PC-3 (cell line): Measurements from ENCODE around the gene DDX47. TPM values are rescaled to one million over a fixed set of nuclear protein-coding genes. Genes with fewer than 3 reads are reported as not detected.
"Not testable (repeated sequence)": the region's sequence is repeated elsewhere in the genome, so short reads cannot be mapped to it uniquely, and the experiment has no call there.

Experiments
- ATAC-seq: fragments of 200-7000 bp; cut with Tn5 transposase; 2 replicates; pipeline ENCODE4 v1.9.1; 2020; ENCODE audit warnings: mild to moderate bottlenecking, moderate library complexity
- BruUV-seq: library from RNA; stranded (reverse); fragments of 400-500 nt; replicated peaks from 2 replicates; lab custom pipeline; 2021; lab: Mats Ljungman, UMichigan
- CTCF ChIA-PET: fragments of 300-600 bp; sonication (Branson Sonifier 250); formaldehyde crosslinking; loops from one replicate; lab custom pipeline; 2022; ENCODE audit warnings: antibody characterized with exemption; lab: Charles Lee
- POLR2A ChIA-PET: fragments of 300-600 bp; sonication (Branson Sonifier 250); formaldehyde crosslinking; loops from one replicate; lab custom pipeline; 2022; ENCODE audit warnings: antibody characterized with exemption; ENCODE audit not compliant: unreplicated experiment; lab: Charles Lee
- DNase-seq: peaks from one replicate; pipeline ENCODE4 v3.0.0-alpha.2; 2015
- H2AFZ ChIP-seq: fragments of 300-600 bp; sonication (generic); 2 replicates; pipeline ENCODE4 v1.6.0; 2016; ENCODE audit warnings: antibody characterized with exemption, low read length
- H3F3A ChIP-seq: fragments of 300-600 bp; sonication (generic); one replicate; pipeline ENCODE4 v1.6.0; 2017; ENCODE audit warnings: antibody characterized with exemption, low read length, control low read depth, mild to moderate bottlenecking; ENCODE audit not compliant: unreplicated experiment
- H3K27ac ChIP-seq: fragments of 300-600 bp; sonication (generic); 2 replicates; pipeline ENCODE4 v1.5.1; 2016; ENCODE audit warnings: mild to moderate bottlenecking, low read length
- H3K27me3 ChIP-seq: fragments of 300-600 bp; sonication (generic); 2 replicates; pipeline ENCODE4 v1.6.1; 2016; ENCODE audit warnings: low read length, mixed read lengths
- H3K36me3 ChIP-seq: fragments of 300-600 bp; sonication (generic); 2 replicates; pipeline ENCODE4 v1.6.1; 2016; ENCODE audit warnings: low read depth, mixed run types, low read length, mixed read lengths
- H3K4me1 ChIP-seq: fragments of 300-600 bp; sonication (generic); 2 replicates; pipeline ENCODE4 v1.5.1; 2016; ENCODE audit warnings: low read length; ENCODE audit not compliant: insufficient read depth
- H3K4me2 ChIP-seq: fragments of 300-600 bp; sonication (generic); 2 replicates; pipeline ENCODE4 v1.6.0; 2016; ENCODE audit warnings: low read length
- H3K4me3 ChIP-seq: fragments of 300-600 bp; sonication (generic); 2 replicates; pipeline ENCODE4 v1.5.1; 2016; ENCODE audit warnings: mild to moderate bottlenecking, low read length, mixed read lengths
- H3K79me2 ChIP-seq: fragments of 300-600 bp; sonication (generic); 2 replicates; pipeline ENCODE4 v1.6.1; 2017; ENCODE audit warnings: low read length, mixed read lengths
- H3K9ac ChIP-seq: fragments of 300-600 bp; sonication (generic); 2 replicates; pipeline ENCODE4 v1.6.0; 2016; ENCODE audit warnings: mild to moderate bottlenecking, low read length
- H3K9me2 ChIP-seq: fragments of 300-600 bp; sonication (generic); replicated peaks from 2 replicates; pipeline ENCODE4 v1.6.1; 2016; ENCODE audit warnings: mixed run types, low read length, mixed read lengths
- H3K9me3 ChIP-seq: fragments of 300-600 bp; sonication (generic); 2 replicates; pipeline ENCODE4 v1.6.1; 2016; ENCODE audit warnings: low read length, mixed read lengths
- H4K20me1 ChIP-seq: fragments of 300-600 bp; sonication (generic); 2 replicates; pipeline ENCODE4 v1.6.1; 2016; ENCODE audit warnings: low read length, mixed read lengths
- EZH2 ChIP-seq: fragments of 300-600 bp; sonication (generic); IDR thresholded peaks from one replicate; pipeline ENCODE4 v1.6.1; 2017; ENCODE audit warnings: antibody characterized with exemption, mild to moderate bottlenecking, low read length; ENCODE audit not compliant: unreplicated experiment
- EZH2phosphoT487 ChIP-seq: fragments of 300-600 bp; sonication (generic); IDR thresholded peaks from 2 replicates; pipeline ENCODE4 v1.6.1; 2018; ENCODE audit warnings: mild to moderate bottlenecking, antibody characterized with exemption, low read length, borderline replicate concordance
- intact Hi-C: fragments of 100-400 bp; cut with micrococcal nuclease; formaldehyde crosslinking; loops from 2 replicates; pipeline ENCODE4 v1.9.0; 2023
- total RNA-seq: library from RNA; depleted of rRNA; stranded (reverse); fragments of >200 nt; gene quantifications from 2 replicates; pipeline ENCODE4 v1.2.3, GENCODE V29; 2014
- TF ChIP-seq, protein P1 (sequence below): fragments of 300-600 bp; sonication (generic); conservative IDR thresholded peaks from 2 replicates; pipeline ENCODE4 v1.5.1; 2017; ENCODE audit warnings: antibody characterized with exemption, low read depth, mild to moderate bottlenecking, low read length

The DDX47 gene
- total RNA-seq, 1 experiment from 2014 or later, result 58.9 TPM

DNA sequence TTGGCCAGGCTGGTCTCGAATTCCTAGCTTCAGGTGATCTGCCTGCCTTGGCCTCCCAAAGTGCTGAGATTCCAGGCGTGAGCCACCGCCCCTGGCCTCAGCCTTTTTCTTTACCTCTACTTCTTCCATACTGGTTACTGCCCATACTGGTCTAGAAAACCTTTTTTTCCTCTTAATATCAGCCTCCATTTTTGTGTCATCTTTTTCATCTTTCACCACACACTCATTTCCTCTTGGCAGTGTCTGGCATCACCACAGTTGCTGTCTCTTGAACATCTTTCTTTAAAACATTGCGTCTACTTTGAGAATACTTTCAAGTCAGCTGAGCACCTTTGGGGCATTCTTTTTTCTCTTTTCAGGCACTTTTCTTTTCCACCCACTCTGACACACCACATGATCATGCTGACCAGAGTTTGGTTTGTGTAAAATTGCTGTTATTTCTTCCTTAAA is 32.7 kb downstream of the DDX47 start:
- ChIA-PET POLR2A (no interaction called here), CTCF (no interaction called here)
- Histone ChIP-seq H3K27me3 (no peaks in the 10 kb centered on the region), H3K79me2 (no peaks in the 10 kb centered on the region), H3K4me1 (peaks cover 20% of the 10 kb centered on the region), H3K36me3 (no peaks in the 10 kb centered on the region; the same call in 1 of the 2 replicates), H3K4me2 (no peak overlapping the region), H3K9me3 (no peaks in the 10 kb centered on the region), H4K20me1 (no peaks in the 10 kb centered on the region), H3K9ac (no peak overlapping the region), H3K27ac (peak overlapping the region; percentile 35), H3K9me2 (no peaks in the 10 kb centered on the region), H3F3A (no peaks in the 10 kb centered on the region), H3K4me3 (no peak overlapping the region), H2AFZ (no peak overlapping the region)
- ATAC-seq, result no peak
- TF ChIP-seq, protein P1, sequence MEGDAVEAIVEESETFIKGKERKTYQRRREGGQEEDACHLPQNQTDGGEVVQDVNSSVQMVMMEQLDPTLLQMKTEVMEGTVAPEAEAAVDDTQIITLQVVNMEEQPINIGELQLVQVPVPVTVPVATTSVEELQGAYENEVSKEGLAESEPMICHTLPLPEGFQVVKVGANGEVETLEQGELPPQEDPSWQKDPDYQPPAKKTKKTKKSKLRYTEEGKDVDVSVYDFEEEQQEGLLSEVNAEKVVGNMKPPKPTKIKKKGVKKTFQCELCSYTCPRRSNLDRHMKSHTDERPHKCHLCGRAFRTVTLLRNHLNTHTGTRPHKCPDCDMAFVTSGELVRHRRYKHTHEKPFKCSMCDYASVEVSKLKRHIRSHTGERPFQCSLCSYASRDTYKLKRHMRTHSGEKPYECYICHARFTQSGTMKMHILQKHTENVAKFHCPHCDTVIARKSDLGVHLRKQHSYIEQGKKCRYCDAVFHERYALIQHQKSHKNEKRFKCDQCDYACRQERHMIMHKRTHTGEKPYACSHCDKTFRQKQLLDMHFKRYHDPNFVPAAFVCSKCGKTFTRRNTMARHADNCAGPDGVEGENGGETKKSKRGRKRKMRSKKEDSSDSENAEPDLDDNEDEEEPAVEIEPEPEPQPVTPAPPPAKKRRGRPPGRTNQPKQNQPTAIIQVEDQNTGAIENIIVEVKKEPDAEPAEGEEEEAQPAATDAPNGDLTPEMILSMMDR, result no peak
- no peak for TF ChIP-seq EZH2phosphoT487
- intact Hi-C loops, result no loop called here
- DNase-seq, result no peak
- no TSS peak for BruUV-seq

DNA sequence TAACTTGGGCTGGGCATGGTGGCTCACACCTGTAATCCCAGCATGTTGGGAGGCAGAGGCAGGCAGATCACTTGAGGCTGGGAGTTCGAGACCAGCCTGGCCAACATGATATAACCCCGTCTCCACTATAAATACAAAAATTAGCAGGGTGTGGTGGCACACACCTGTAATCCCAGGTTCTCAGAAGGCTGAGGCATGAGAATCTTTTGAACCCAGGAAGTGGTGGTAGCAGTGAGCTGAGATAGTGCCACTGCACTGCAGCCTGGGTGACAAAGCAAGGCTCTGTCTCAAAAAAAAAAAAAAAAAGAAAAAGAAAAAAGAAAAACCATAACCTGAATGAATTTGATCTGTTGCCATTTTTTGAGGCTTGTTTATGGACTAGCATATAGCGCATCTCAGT is 33.6 kb downstream of the DDX47 start:
- H2AFZ ChIP-seq, H3K4me3 ChIP-seq, H3K27me3 ChIP-seq, BruUV-seq, H3K9ac ChIP-seq, POLR2A ChIA-PET, H3K9me3 ChIP-seq, H3K79me2 ChIP-seq, H3K9me2 ChIP-seq, CTCF ChIA-PET, H3K4me2 ChIP-seq, intact Hi-C loops, H3F3A ChIP-seq, DNase-seq, H4K20me1 ChIP-seq, H3K36me3 ChIP-seq, H3K27ac ChIP-seq, ATAC-seq: not testable (repeated sequence)
- peaks cover 13% of the 10 kb centered on the region for H3K4me1 ChIP-seq

DNA sequence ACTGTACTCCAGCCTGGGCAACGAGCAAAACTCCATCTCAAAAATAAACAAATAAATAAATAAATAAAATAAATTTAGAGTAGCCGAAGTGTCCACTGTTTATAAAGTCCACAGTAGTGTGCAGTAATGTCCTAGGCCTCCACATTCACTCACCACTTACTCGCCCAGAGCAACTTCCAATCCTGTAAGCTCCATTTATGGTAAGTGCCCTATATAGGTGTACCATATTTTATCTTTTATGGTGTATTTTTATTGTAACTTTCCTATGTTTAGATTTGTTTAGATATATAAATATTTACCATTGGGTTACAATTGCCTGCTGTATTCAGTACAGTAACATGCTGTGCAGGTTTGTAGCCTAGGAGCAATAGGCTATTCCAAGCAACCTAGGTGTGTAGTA is 40.3 kb downstream of the DDX47 start:
- CTCF ChIA-PET, result no interaction called here

More for the DNA sequence above, 40.3 kb downstream of the DDX47 start:
- DNase-seq (no peak), ATAC-seq (peak; percentile 43)
- no peaks in the 10 kb centered on the region for H3F3A ChIP-seq
- intact Hi-C loops, result no loop called here
- TF ChIP-seq, protein P1, result no peak
- TF ChIP-seq EZH2phosphoT487, result no peak
- no peak for TF ChIP-seq EZH2
- no peaks in the 10 kb centered on the region for H4K20me1 ChIP-seq
- H3K27me3 ChIP-seq, result no peaks in the 10 kb centered on the region
- H3K9ac ChIP-seq, result no peak overlapping the region
- H3K79me2 ChIP-seq, result no peaks in the 10 kb centered on the region
- no peaks in the 10 kb centered on the region for H3K4me1 ChIP-seq
- no peak overlapping the region for H3K4me3 ChIP-seq
- H3K9me3 ChIP-seq, result no peaks in the 10 kb centered on the region
- no peak overlapping the region for H3K4me2 ChIP-seq
- BruUV-seq, result no TSS peak
- no peaks in the 10 kb centered on the region for H3K9me2 ChIP-seq
- POLR2A ChIA-PET, result no interaction called here
- no peak overlapping the region for H2AFZ ChIP-seq
- no peak overlapping the region for H3K27ac ChIP-seq
- H3K36me3 ChIP-seq, result no peaks in the 10 kb centered on the region
